CD14-positive monocyte (primary cell): ENCODE results near the gene GGTLC1. TPM values are rescaled to one million over a fixed set of nuclear protein-coding genes. Genes with fewer than 3 reads are reported as not detected.

Experiments
- DNase-seq, 3 donors: peaks; one replicate each; pipeline ENCODE4 v3.0.0-alpha.2; 2011 to 2022
- H2AFZ ChIP-seq: 2 replicates; pipeline ENCODE4 v1.6.0; 2012; ENCODE audit warnings: mild to moderate bottlenecking, low read depth, low read length, inconsistent platforms; ENCODE audit not compliant: insufficient read depth, poor library complexity, severe bottlenecking
- H3K27ac ChIP-seq, 2 donors: 1 replicate in 1 of 2; 2 replicates in 1 of 2; pipeline ENCODE4 v1.5.1; 2012 to 2013; ENCODE audit warnings: low read length in 2 of 2, control low read depth in 1 of 2, inconsistent platforms in 1 of 2, low read depth in 1 of 2, mild to moderate bottlenecking in 1 of 2
- H3K27me3 ChIP-seq, 2 donors: one replicate each; pipeline versions ENCODE4 v1.6.0 to v1.6.1; 2011 to 2013; ENCODE audit warnings: low read length in 2 of 2; ENCODE audit not compliant: control insufficient read depth in 2 of 2, insufficient read depth in 2 of 2
- H3K36me3 ChIP-seq, 2 donors: replicated peaks in 1 of 2; 1 replicate in 1 of 2; 2 replicates in 1 of 2; pipeline versions ENCODE4 v1.5.1 to v1.6.1; 2012 to 2013; ENCODE audit warnings: low read length in 2 of 2, control low read depth in 1 of 2, inconsistent platforms in 1 of 2, mild to moderate bottlenecking in 1 of 2; ENCODE audit not compliant: insufficient read depth in 2 of 2, control insufficient read depth in 1 of 2
- H3K4me1 ChIP-seq, 2 donors: 1 replicate in 1 of 2; 2 replicates in 1 of 2; pipeline versions ENCODE4 v1.5.1 to v1.6.1; 2012 to 2013; ENCODE audit warnings: low read length in 2 of 2, control low read depth in 1 of 2, inconsistent platforms in 1 of 2, mild to moderate bottlenecking in 1 of 2, moderate library complexity in 1 of 2; ENCODE audit not compliant: insufficient read depth in 2 of 2, control insufficient read depth in 1 of 2
- H3K4me2 ChIP-seq: replicated peaks from 2 replicates; pipeline ENCODE3; 2012; ENCODE audit warnings: low read length, moderate library complexity, mild to moderate bottlenecking; ENCODE audit not compliant: poor library complexity, severe bottlenecking; ENCODE audit errors: extremely low read depth
- H3K4me3 ChIP-seq, 3 experiments: fragments of 200-600 bp in 1 of 3; sonication (generic) in 1 of 3; replicated peaks in 1 of 3; 1 replicate in 2 of 3; 2 replicates in 1 of 3; pipeline ENCODE4 v1.5.1; 2011 to 2013; ENCODE audit warnings: low read length in 3 of 3, mild to moderate bottlenecking in 3 of 3, control low read depth in 2 of 3, low read depth in 2 of 3, inconsistent platforms in 1 of 3, moderate library complexity in 1 of 3
- H3K79me2 ChIP-seq: 2 replicates; pipeline ENCODE4 v1.6.0; 2012; ENCODE audit warnings: mild to moderate bottlenecking, control low read depth, inconsistent platforms, low read length, moderate library complexity; ENCODE audit not compliant: insufficient read depth
- H3K9ac ChIP-seq: 2 replicates; pipeline ENCODE4 v1.6.0; 2017; ENCODE audit warnings: low read length, mild to moderate bottlenecking; ENCODE audit not compliant: insufficient read depth, poor library complexity, severe bottlenecking
- H3K9me3 ChIP-seq, 2 donors: replicated peaks in 1 of 2; 1 replicate in 1 of 2; 2 replicates in 1 of 2; pipeline versions ENCODE4 v1.5.1 to v1.6.1; 2012 to 2013; ENCODE audit warnings: low read length in 2 of 2, control low read depth in 1 of 2; ENCODE audit not compliant: control insufficient read depth in 1 of 2, insufficient read depth in 1 of 2
- H4K20me1 ChIP-seq: 2 replicates; pipeline ENCODE4 v1.6.0; 2012; ENCODE audit warnings: mild to moderate bottlenecking, low read length, control low read depth, moderate library complexity; ENCODE audit not compliant: insufficient read depth
- H3K27ac Mint-ChIP-seq, 7 donors: one replicate each; pipeline ENCODE4 v1.8.0; 2020; ENCODE audit warnings: mild to moderate bottlenecking in 7 of 7, mixed read lengths in 7 of 7, moderate library complexity in 6 of 7, inconsistent platforms in 2 of 7
- H3K27me3 Mint-ChIP-seq, 3 donors: one replicate each; pipeline ENCODE4 v1.8.0; 2021 to 2022; ENCODE audit warnings: low read depth in 3 of 3, mild to moderate bottlenecking in 3 of 3, mixed read lengths in 3 of 3, moderate library complexity in 3 of 3, inconsistent platforms in 1 of 3
- H3K36me3 Mint-ChIP-seq, 2 donors: one replicate each; pipeline ENCODE4 v1.8.0; 2020; ENCODE audit warnings: mixed read lengths in 2 of 2, inconsistent platforms in 1 of 2, mild to moderate bottlenecking in 1 of 2
- H3K4me1 Mint-ChIP-seq: one replicate; pipeline ENCODE4 v1.8.0; 2020; ENCODE audit warnings: mild to moderate bottlenecking, mixed read lengths
- H3K4me3 Mint-ChIP-seq, 2 donors: one replicate each; pipeline ENCODE4 v1.8.0; 2020; ENCODE audit warnings: mild to moderate bottlenecking in 2 of 2, mixed read lengths in 2 of 2, moderate library complexity in 1 of 2
- H3K9me3 Mint-ChIP-seq, 7 donors: one replicate each; pipeline ENCODE4 v1.8.0; 2020 to 2022; ENCODE audit warnings: mixed read lengths in 7 of 7, mild to moderate bottlenecking in 6 of 7, moderate library complexity in 6 of 7, inconsistent platforms in 2 of 7
- WGBS: methylation state at CpG from one replicate; pipeline ENCODE4 v1.1.5; 2013; ENCODE audit warnings: missing lambda C conversion rate; ENCODE audit not compliant: insufficient coverage; 5-methylcytosine and 5-hydroxymethylcytosine counted together
- intact Hi-C, 2 donors: fragments of 100-400 bp; cut with micrococcal nuclease; formaldehyde crosslinking; loops; one replicate each; pipeline versions ENCODE4 v1.15.0 to v1.15.1; 2023
- polyA plus RNA-seq, 3 donors: library from polyadenylated mRNA; depleted of rRNA in 1 of 3; unstranded in 2 of 3; stranded (reverse) in 1 of 3; fragments of 300-500 nt in 2 of 3; fragments of >200 nt in 1 of 3; fragmentation: Illumina TruSeq in 2 of 3; gene quantifications; 1 replicate in 2 of 3; 2 replicates in 1 of 3; pipeline ENCODE4 v1.2.3, GENCODE V29; 2012 to 2021
- TF ChIP-seq, protein P1 (sequence below): fragments of 200-600 bp; IDR thresholded peaks from one replicate; pipeline ENCODE4 v1.8.0; 2022; ENCODE audit warnings: antibody characterized with exemption, mild to moderate bottlenecking

GGTLC1 gene
- polyA plus RNA-seq, 3 donors, result not detected

DNA sequence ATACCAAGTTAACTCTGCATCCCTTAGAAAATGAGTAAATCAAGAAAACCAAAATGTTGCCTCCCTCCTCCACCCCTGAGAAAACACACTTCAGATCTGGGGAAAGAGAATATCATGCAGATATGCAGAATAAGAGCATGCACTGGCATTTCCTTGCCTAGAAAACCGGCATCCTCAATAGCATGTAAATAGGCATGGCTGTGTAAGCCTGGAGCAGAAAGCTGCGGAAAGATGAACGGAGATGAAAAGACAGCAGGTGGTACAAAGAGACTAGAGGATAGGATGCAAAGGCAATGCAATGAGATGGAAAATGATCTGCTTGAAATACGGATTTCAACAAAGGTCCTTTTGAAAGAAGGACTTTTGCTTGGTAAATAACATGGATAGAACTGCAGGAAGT, 10.3 kb upstream of the GGTLC1 start:
- H3K27me3 ChIP-seq, result no peaks in the 10 kb centered on the region
- Mint-ChIP-seq H3K9me3 (peaks cover 0 to 3% (median 0%) of the 10 kb centered on the region in 7 donors), H3K27me3 (peaks cover 2 to 9% (median 7%) of the 10 kb centered on the region in 3 donors), H3K4me3 (no peak overlapping the region), H3K4me1 (no peaks in the 10 kb centered on the region), H3K27ac (no peak overlapping the region), H3K36me3 (no peaks in the 10 kb centered on the region)
- no peak overlapping the region for H3K4me3 ChIP-seq
- 84% methylated on average over 4 of the region's 4 CpGs for WGBS
- no peaks in the 10 kb centered on the region for H3K4me1 ChIP-seq
- no peaks in the 10 kb centered on the region for H3K36me3 ChIP-seq
- TF ChIP-seq, protein P1, sequence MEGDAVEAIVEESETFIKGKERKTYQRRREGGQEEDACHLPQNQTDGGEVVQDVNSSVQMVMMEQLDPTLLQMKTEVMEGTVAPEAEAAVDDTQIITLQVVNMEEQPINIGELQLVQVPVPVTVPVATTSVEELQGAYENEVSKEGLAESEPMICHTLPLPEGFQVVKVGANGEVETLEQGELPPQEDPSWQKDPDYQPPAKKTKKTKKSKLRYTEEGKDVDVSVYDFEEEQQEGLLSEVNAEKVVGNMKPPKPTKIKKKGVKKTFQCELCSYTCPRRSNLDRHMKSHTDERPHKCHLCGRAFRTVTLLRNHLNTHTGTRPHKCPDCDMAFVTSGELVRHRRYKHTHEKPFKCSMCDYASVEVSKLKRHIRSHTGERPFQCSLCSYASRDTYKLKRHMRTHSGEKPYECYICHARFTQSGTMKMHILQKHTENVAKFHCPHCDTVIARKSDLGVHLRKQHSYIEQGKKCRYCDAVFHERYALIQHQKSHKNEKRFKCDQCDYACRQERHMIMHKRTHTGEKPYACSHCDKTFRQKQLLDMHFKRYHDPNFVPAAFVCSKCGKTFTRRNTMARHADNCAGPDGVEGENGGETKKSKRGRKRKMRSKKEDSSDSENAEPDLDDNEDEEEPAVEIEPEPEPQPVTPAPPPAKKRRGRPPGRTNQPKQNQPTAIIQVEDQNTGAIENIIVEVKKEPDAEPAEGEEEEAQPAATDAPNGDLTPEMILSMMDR, result no peak
- no peak overlapping the region for H3K9ac ChIP-seq
- no peak overlapping the region for H2AFZ ChIP-seq
- DNase-seq, result no peak
- H3K4me2 ChIP-seq, result no peak overlapping the region
- intact Hi-C loops, result loop anchor here in 1 of 2 donors (5.0 kb wide), 1 partner anchor 332 kb away; no protein-coding TSS in a partner anchor
- no peaks in the 10 kb centered on the region for H4K20me1 ChIP-seq
- H3K79me2 ChIP-seq, result no peaks in the 10 kb centered on the region
- no peak overlapping the region for H3K27ac ChIP-seq
- no peaks in the 10 kb centered on the region for H3K9me3 ChIP-seq

DNA sequence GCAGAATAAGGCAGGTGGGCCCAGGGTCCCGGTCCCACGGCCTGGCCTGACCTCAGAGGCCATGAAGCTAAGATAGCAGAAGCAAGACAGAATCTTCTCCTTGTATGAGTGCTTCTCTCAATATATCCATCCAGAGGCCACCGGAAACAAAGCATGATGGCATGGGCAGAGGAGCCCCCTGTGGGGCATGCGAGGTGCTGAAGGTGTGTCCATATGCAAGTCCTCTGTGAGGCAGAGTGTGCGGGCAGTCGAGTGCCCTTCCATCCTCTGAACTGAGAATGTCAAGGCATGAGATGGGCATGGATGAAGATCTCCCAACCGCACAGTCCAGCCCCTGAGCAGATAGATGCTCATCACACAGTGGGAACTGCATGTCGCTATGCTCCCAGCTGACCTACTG, 9.8 kb upstream of the GGTLC1 start:
- TF ChIP-seq, protein P1, result no peak
- no peaks in the 10 kb centered on the region for H3K4me1 Mint-ChIP-seq
- no peak for DNase-seq
- Histone ChIP-seq H3K4me1 (no peaks in the 10 kb centered on the region), H3K4me3 (no peak overlapping the region), H3K4me2 (no peak overlapping the region), H3K27ac (no peak overlapping the region), H3K9ac (no peak overlapping the region), H4K20me1 (no peaks in the 10 kb centered on the region), H3K36me3 (no peaks in the 10 kb centered on the region), H3K27me3 (no peaks in the 10 kb centered on the region), H3K9me3 (no peaks in the 10 kb centered on the region), H3K79me2 (no peaks in the 10 kb centered on the region), H2AFZ (no peak overlapping the region)
- peaks cover 0 to 3% (median 0%) of the 10 kb centered on the region in 7 donors for H3K9me3 Mint-ChIP-seq
- intact Hi-C loops, result loop anchor here in 1 of 2 donors (5.0 kb wide), 1 partner anchor 331 kb away; no protein-coding TSS in a partner anchor
- no peak overlapping the region for H3K27ac Mint-ChIP-seq
- WGBS, result 100% methylated on average over 2 of the region's 8 CpGs
- H3K27me3 Mint-ChIP-seq, result peaks cover 2 to 9% (median 7%) of the 10 kb centered on the region in 3 donors
- no peak overlapping the region for H3K4me3 Mint-ChIP-seq
- H3K36me3 Mint-ChIP-seq, result no peaks in the 10 kb centered on the region
